Muscle layer of duodenum (tissue), 2 donors: ENCODE measurements around the gene YWHAQ.

ENCODE experiments used
- H3K27ac ChIP-seq: one replicate; pipeline ENCODE4 v1.7.0; 2013; ENCODE audit warnings: mild to moderate bottlenecking, low read length
- H3K27me3 ChIP-seq: one replicate; pipeline ENCODE4 v1.7.0; 2013; ENCODE audit warnings: low read depth, mild to moderate bottlenecking, control low read depth, low read length
- H3K36me3 ChIP-seq, 2 donors: one replicate each; pipeline ENCODE4 v1.7.0; 2013; ENCODE audit warnings: low read length in 2 of 2, control low read depth in 1 of 2, mild to moderate bottlenecking in 1 of 2; ENCODE audit not compliant: insufficient read depth in 2 of 2, control insufficient read depth in 1 of 2
- H3K4me1 ChIP-seq, 2 donors: one replicate each; pipeline ENCODE4 v1.7.0; 2013; ENCODE audit warnings: low read length in 2 of 2, mild to moderate bottlenecking in 2 of 2, control low read depth in 1 of 2, moderate library complexity in 1 of 2; ENCODE audit not compliant: insufficient read depth in 2 of 2, control insufficient read depth in 1 of 2
- H3K4me3 ChIP-seq, 2 donors: one replicate each; pipeline ENCODE4 v1.7.0; 2013; ENCODE audit warnings: low read length in 2 of 2, low read depth in 1 of 2, mild to moderate bottlenecking in 1 of 2
- H3K9me3 ChIP-seq, 2 donors: one replicate each; pipeline ENCODE4 v1.7.0; 2013; ENCODE audit warnings: low read length in 2 of 2, control low read depth in 1 of 2, mild to moderate bottlenecking in 1 of 2; ENCODE audit not compliant: control insufficient read depth in 1 of 2
- donor health status: healthy.

YWHAQ gene

GRCh38 chr2:9545502-9545901 lies 85.3 kb downstream of the YWHAQ start:
- Histone ChIP-seq H3K27ac (no peak overlapping the region), H3K4me1 (peaks cover 3 to 11% of the 10 kb centered on the region in 2 donors), H3K36me3 (no peaks in the 10 kb centered on the region), H3K27me3 (no peaks in the 10 kb centered on the region), H3K4me3 (no peak overlapping the region), H3K9me3 (no peaks in the 10 kb centered on the region)

GRCh38 chr2:9543557-9543956 lies 87.2 kb downstream of the YWHAQ start:
- H3K27ac ChIP-seq, result no peak overlapping the region
- peaks cover 0 to 11% of the 10 kb centered on the region in 2 donors for H3K4me1 ChIP-seq
- H3K4me3 ChIP-seq, result no peak overlapping the region

GRCh38 chr2:9539531-9539930 lies 91.3 kb downstream of the YWHAQ start:
- no peak overlapping the region for H3K27ac ChIP-seq

More at GRCh38 chr2:9543557-9543956, 87.2 kb downstream of the YWHAQ start:
- Histone ChIP-seq H3K36me3 (no peaks in the 10 kb centered on the region), H3K9me3 (no peaks in the 10 kb centered on the region), H3K27me3 (no peaks in the 10 kb centered on the region)

GRCh38 chr2:9538000-9538507 lies 92.7 kb downstream of the YWHAQ start:
- H3K27ac ChIP-seq, result no peak overlapping the region
- no peaks in the 10 kb centered on the region for H3K4me1 ChIP-seq

More at GRCh38 chr2:9539531-9539930, 91.3 kb downstream of the YWHAQ start:
- Histone ChIP-seq H3K4me1 (no peaks in the 10 kb centered on the region), H3K27me3 (no peaks in the 10 kb centered on the region), H3K36me3 (peaks cover 4 to 10% of the 10 kb centered on the region in 2 donors), H3K9me3 (no peaks in the 10 kb centered on the region), H3K4me3 (no peak overlapping the region)

GRCh38 chr2:9536504-9536903 lies 94.3 kb downstream of the YWHAQ start:
- no peaks in the 10 kb centered on the region for H3K4me1 ChIP-seq
- H3K27me3 ChIP-seq, result no peaks in the 10 kb centered on the region
- H3K36me3 ChIP-seq, result peaks cover 8 to 22% of the 10 kb centered on the region in 2 donors
- no peaks in the 10 kb centered on the region for H3K9me3 ChIP-seq
- no peak overlapping the region for H3K4me3 ChIP-seq
- H3K27ac ChIP-seq, result peak overlapping the region; percentile 11

More at GRCh38 chr2:9538000-9538507, 92.7 kb downstream of the YWHAQ start:
- no peaks in the 10 kb centered on the region for H3K9me3 ChIP-seq
- H3K27me3 ChIP-seq, result no peaks in the 10 kb centered on the region
- H3K4me3 ChIP-seq, result no peak overlapping the region
- H3K36me3 ChIP-seq, result peaks cover 8 to 19% of the 10 kb centered on the region in 2 donors

- Histone ChIP-seq H3K4me1 (no peaks in the 10 kb centered on the region), H3K36me3 (peaks cover 8 to 22% of the 10 kb centered on the region in 2 donors), H3K9me3 (no peaks in the 10 kb centered on the region), H3K4me3 (no peak overlapping the region), H3K27me3 (no peaks in the 10 kb centered on the region), H3K27ac (no peak overlapping the region)
These were observed 95.6 kb downstream of the YWHAQ start for GRCh38 chr2:9535177-9535576.
